Activated CD4-positive, alpha-beta T cell treated with anti-CD3 and anti-CD28 coated beads for 36 hours (primary cell): Measurements from ENCODE around the gene E2F4. TPM values are rescaled to one million over a fixed set of nuclear protein-coding genes. Genes with fewer than 3 reads are reported as not detected.

ENCODE experiments used
- ATAC-seq: fragments of 200-7000 bp; cut with Tn5 transposase; one replicate; pipeline ENCODE4 v1.10.0; 2021; ENCODE audit warnings: mild to moderate bottlenecking, moderate library complexity
- CTCF ChIA-PET: fragments of 350-600 bp; sonication (Branson Sonifier 250); formaldehyde crosslinking; loops from one replicate; lab custom pipeline; 2021; ENCODE audit warnings: antibody characterized with exemption; lab: Charles Lee
- POLR2A ChIA-PET: fragments of 350-600 bp; sonication (Branson Sonifier 250); formaldehyde crosslinking; loops from one replicate; lab custom pipeline; 2021; ENCODE audit warnings: antibody characterized with exemption, inconsistent platforms; lab: Charles Lee
- DNase-seq: peaks from one replicate; pipeline ENCODE4 v3.0.0-alpha.2; 2020
- H3K27ac Mint-ChIP-seq: one replicate; pipeline ENCODE4 v1.8.0; 2021; ENCODE audit warnings: mixed read lengths
- H3K27me3 Mint-ChIP-seq: one replicate; pipeline ENCODE4 v1.8.0; 2021; ENCODE audit warnings: mixed read lengths
- H3K36me3 Mint-ChIP-seq: one replicate; pipeline ENCODE4 v1.8.0; 2021; ENCODE audit warnings: low read depth, mixed read lengths
- H3K4me1 Mint-ChIP-seq: one replicate; pipeline ENCODE4 v1.8.0; 2021; ENCODE audit warnings: mixed read lengths
- H3K4me3 Mint-ChIP-seq: one replicate; pipeline ENCODE4 v1.8.0; 2021; ENCODE audit warnings: mild to moderate bottlenecking, moderate library complexity, mixed read lengths
- H3K9me3 Mint-ChIP-seq: one replicate; pipeline ENCODE4 v1.8.0; 2021; ENCODE audit warnings: low read depth, mixed read lengths
- intact Hi-C, 2 experiments: fragments of 100-400 bp; cut with DNase I in 1 of 2; cut with micrococcal nuclease in 1 of 2; formaldehyde crosslinking; loops; one replicate each; pipeline versions ENCODE4 v1.14.2 to v1.15.1; 2022 to 2024; cut with DNase I, micrococcal nuclease
- total RNA-seq, 2 experiments: library from RNA; stranded (reverse); gene quantifications; one replicate each; pipeline ENCODE4 v1.2.3, GENCODE V29; 2021

E2F4 gene
- total RNA-seq, 2 experiments from 2014 or later, result 91.4 to 110 TPM

DNA sequence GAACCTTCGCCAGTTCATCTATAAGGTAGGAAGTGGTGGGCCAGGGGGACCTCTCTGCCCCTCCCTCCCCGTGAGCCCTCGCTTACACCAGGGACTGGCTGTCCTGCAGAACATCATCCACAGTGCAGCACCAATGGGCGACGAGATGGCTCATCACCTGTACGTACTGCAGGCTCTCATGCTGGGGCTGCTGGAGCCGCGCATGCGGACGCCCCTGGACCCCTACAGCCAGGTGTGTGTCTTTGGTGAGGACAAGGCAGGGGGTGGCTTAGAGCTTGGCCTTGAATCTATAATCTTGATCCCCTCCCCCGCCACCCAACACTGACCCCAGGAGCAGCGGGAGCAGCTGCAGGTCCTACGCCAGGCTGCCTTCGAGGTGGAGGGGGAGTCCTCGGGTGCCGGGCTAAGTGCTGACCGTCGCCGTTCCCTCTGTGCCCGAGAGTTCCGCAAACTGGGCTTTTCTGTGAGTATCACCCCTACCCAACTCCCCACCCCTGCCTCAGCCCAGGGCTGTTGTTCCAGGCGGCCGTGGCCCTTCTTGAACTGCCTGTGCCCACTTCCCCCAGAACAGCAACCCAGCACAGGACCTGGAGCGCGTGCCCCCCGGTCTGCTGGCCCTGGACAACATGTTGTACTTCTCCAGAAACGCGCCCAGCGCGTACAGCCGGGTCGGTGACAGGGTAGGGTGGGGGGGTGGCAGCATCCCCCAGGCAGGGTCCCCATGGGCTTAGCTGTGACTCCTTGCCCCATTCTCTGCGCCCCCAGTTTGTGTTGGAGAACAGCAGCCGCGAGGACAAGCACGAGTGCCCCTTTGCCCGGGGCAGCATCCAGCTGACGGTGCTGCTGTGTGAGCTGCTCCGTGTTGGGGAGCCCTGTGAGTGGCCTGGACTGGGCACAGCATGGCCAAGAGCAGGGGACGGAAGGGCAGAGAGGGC lies 9.7 kb downstream of the E2F4 start:
- ATAC-seq (no peak), DNase-seq (no peak)
- CTCF ChIA-PET, result no interaction called here
- Mint-ChIP-seq H3K36me3 (peaks cover 30% of the 10 kb centered on the region), H3K27me3 (no peaks in the 10 kb centered on the region), H3K4me1 (peaks cover 2% of the 10 kb centered on the region), H3K4me3 (no peak overlapping the region), H3K27ac (no peak overlapping the region), H3K9me3 (no peaks in the 10 kb centered on the region)
- POLR2A ChIA-PET, result no interaction called here
- intact Hi-C loops, result no loop called here

DNA sequence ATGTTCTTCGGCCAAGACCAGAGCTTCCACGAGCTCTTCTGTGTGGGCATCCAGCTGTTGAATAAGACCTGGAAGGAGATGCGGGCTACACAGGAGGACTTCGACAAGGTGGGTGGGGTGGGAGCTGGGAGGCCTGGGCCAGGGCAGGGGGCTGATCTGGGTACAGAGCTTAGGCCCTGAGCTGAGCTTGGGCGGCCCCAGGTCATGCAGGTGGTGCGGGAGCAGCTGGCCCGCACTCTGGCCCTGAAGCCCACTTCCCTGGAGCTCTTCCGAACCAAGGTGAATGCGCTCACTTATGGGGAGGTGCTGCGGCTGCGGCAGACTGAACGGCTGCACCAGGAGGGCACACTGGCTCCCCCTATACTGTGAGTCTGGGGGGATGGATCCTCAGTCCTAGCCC lies 10.5 kb downstream of the E2F4 start:
- POLR2A ChIA-PET, result no interaction called here

GRCh38 chr16:67202956-67203493 lies 11.1 kb downstream of the E2F4 start:
- DNase-seq, result no peak
- no peak overlapping the region for H3K27ac Mint-ChIP-seq
- POLR2A ChIA-PET, result no interaction called here
- ATAC-seq, result no peak
- intact Hi-C loops, result no loop called here
- H3K4me1 Mint-ChIP-seq, result no peaks in the 10 kb centered on the region
- H3K4me3 Mint-ChIP-seq, result no peak overlapping the region
- CTCF ChIA-PET, result interaction anchor here (0.6 kb wide), 1 partner anchor 247 kb away, joined by 3 read pairs; no protein-coding TSS in a partner anchor
- no peaks in the 10 kb centered on the region for H3K9me3 Mint-ChIP-seq
- peaks cover 21% of the 10 kb centered on the region for H3K36me3 Mint-ChIP-seq
- H3K27me3 Mint-ChIP-seq, result no peaks in the 10 kb centered on the region

More for the DNA sequence above, 10.5 kb downstream of the E2F4 start:
- CTCF ChIA-PET, result interaction anchor here (0.6 kb wide), 1 partner anchor 246 kb away, joined by 3 read pairs; no protein-coding TSS in a partner anchor
- H3K4me1 Mint-ChIP-seq, result no peaks in the 10 kb centered on the region
- peaks cover 26% of the 10 kb centered on the region for H3K36me3 Mint-ChIP-seq
- H3K27me3 Mint-ChIP-seq, result no peaks in the 10 kb centered on the region
- intact Hi-C loops, result no loop called here
- DNase-seq (no peak), ATAC-seq (no peak)
- H3K27ac Mint-ChIP-seq, result no peak overlapping the region
- no peak overlapping the region for H3K4me3 Mint-ChIP-seq
- no peaks in the 10 kb centered on the region for H3K9me3 Mint-ChIP-seq

DNA sequence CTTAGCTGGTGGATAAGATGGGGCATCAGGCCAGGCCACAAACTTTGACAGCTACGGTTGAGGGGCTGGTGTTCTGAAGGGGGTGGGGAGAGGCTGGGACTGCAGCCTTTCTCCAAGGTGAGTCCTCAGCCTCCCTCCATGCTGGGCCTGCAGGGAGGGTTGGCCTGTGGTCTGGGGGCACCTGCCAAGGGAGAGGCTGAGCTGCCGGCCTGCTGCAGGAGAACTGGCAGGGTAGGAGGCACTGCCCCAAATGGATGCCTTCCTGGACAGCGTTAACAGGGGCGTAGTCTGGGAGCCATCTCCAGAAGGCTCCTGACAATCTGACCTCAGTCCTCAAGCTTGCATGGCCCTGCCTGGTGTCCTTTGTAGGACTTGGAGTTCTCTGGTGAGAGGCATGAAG lies 12.1 kb downstream of the E2F4 start:
- no peak for ATAC-seq
- intact Hi-C loops, result no loop called here
- H3K36me3 Mint-ChIP-seq, result peaks cover 15% of the 10 kb centered on the region
- no peak overlapping the region for H3K27ac Mint-ChIP-seq
- POLR2A ChIA-PET, result no interaction called here
- no peak for DNase-seq
- CTCF ChIA-PET, result interaction anchor here (0.6 kb wide), 1 partner anchor 9 kb away, joined by 3 read pairs; no protein-coding TSS in a partner anchor
- no peaks in the 10 kb centered on the region for H3K9me3 Mint-ChIP-seq
- no peaks in the 10 kb centered on the region for H3K27me3 Mint-ChIP-seq
- no peaks in the 10 kb centered on the region for H3K4me1 Mint-ChIP-seq
- no peak overlapping the region for H3K4me3 Mint-ChIP-seq

DNA sequence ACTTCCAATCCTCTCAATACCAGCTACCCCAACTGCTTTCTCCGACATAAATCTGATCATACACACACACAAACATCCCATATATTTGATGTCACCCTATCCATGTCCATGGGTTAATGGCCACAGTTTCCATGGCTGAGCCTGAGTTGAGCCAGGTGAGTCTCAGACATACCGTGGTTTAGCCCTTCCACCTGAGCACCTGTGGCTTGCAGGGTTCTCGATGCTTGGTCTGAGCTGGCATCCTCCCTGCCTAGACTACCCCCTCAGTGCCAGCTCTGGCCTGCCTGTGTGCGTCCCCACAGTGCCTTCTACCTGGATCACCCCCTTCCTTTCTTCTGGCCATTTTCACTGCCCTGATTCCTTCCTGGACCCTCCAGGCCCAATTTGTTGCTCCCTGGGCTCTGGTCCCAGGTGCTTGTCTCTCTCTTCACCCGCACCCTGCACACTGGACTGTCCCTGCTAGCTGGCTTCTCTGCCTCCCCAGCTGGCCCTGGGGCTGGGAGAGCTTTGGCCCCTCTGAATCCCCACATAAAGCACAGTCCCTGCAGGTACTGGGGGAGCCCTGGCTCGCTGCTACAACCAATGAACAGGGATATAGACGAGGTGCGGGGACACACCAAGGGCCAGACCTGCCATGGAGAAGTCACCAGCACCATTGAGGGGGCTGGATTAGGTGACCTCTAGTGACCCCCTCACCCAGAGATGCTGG lies 14.3 kb downstream of the E2F4 start:
- CTCF ChIA-PET, result interaction anchor here (1.0 to 1.3 kb wide), 2 partner anchors 9 to 30 kb away, joined by 4 to 7 read pairs; no protein-coding TSS in a partner anchor
- DNase-seq (no peak), ATAC-seq (no peak)
- no peak overlapping the region for H3K4me3 Mint-ChIP-seq
- no peaks in the 10 kb centered on the region for H3K4me1 Mint-ChIP-seq
- POLR2A ChIA-PET, result no interaction called here
- intact Hi-C loops, result no loop called here
- H3K27ac Mint-ChIP-seq, result peak overlapping the region; percentile 44
- H3K9me3 Mint-ChIP-seq, result no peaks in the 10 kb centered on the region
- peaks cover 12% of the 10 kb centered on the region for H3K36me3 Mint-ChIP-seq
- H3K27me3 Mint-ChIP-seq, result no peaks in the 10 kb centered on the region

DNA sequence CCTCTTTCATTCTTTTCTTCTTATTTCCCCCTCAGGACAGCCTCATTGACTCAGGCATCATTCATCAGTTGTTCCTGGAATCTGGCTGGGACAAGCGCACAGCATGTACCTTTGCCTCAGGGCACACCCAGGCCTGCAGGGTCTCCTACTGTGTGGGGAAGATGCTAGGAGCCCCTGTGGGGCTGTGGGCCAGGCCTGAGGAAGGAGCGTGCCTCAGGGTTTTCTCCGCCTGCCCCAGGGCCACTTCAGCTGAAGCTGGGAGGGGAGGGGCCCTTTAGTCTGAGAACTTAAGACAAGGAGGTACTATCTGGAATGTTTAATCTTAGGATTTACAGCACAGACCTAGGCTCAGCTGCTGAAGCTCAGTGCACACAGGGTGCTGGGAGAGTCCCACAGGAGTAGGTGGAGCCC lies 14.9 kb downstream of the E2F4 start:
- ATAC-seq (no peak), DNase-seq (no peak)
- Mint-ChIP-seq H3K36me3 (peaks cover 11% of the 10 kb centered on the region), H3K4me3 (no peak overlapping the region), H3K9me3 (no peaks in the 10 kb centered on the region), H3K27ac (peak overlapping the region; percentile 27), H3K4me1 (no peaks in the 10 kb centered on the region), H3K27me3 (no peaks in the 10 kb centered on the region)
- ChIA-PET CTCF (interaction anchor here (1.0 to 1.3 kb wide), 2 partner anchors 9 to 30 kb away, joined by 4 to 7 read pairs; no protein-coding TSS in a partner anchor), POLR2A (no interaction called here)
- intact Hi-C loops, result no loop called here

- intact Hi-C loops, result no loop called here
- Mint-ChIP-seq H3K9me3 (no peaks in the 10 kb centered on the region), H3K27me3 (no peaks in the 10 kb centered on the region), H3K4me1 (no peaks in the 10 kb centered on the region), H3K27ac (no peak overlapping the region), H3K4me3 (no peak overlapping the region), H3K36me3 (peaks cover 8% of the 10 kb centered on the region)
- ChIA-PET POLR2A (no interaction called here), CTCF (interaction anchor here (1.1 to 1.3 kb wide), 2 partner anchors 10 kb away, joined by 4 to 7 read pairs; no protein-coding TSS in a partner anchor)
- ATAC-seq, result no peak
- no peak for DNase-seq
These were observed 15.5 kb downstream of the E2F4 start for GRCh38 chr16:67207249-67208091.

DNA sequence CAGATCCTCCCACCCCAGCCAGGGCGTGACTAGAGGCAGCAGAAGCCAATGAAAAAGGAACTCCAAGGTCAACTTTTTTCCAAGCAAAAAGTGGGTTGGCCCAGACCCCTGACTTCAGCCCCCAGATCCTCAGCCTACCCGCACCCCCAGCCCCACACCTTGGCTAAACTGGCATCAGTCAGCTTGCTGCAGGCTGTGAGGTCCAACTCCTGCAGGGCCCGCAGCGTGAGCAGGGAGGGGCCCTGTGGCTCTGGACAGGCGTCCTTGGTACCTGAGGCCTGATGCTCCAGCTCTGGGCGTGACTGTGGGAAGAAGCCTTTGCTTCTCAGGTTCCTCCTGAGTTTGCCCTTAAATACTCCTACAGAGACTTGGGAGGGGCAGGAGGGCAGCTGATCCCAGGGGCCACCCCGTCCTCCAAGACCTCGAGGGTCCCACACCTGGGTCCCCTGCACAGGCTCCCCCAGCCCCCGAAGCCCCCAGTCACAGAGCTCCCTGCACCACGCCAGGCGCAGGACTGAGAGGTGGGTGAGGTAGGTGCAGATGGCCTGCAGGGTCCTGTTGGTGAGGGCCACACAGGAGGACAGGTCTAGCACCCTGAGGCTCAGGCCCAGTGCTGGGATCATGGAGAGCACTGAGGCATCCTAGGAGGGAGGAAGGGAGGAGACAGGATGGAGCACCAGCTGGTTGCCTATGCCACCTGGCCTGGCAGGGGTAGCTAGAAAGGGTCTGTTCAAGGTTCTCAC lies 16.4 kb downstream of the E2F4 start:
- DNase-seq, result no peak
- ATAC-seq, result peak; percentile 11
- no peaks in the 10 kb centered on the region for H3K9me3 Mint-ChIP-seq
- CTCF ChIA-PET, result interaction anchor here (0.6 to 1.1 kb wide), 3 partner anchors 10 to 35 kb away, joined by 3 to 4 read pairs (median 3); no protein-coding TSS in a partner anchor
- POLR2A ChIA-PET, result no interaction called here
- H3K4me3 Mint-ChIP-seq, result no peak overlapping the region
- H3K27me3 Mint-ChIP-seq, result no peaks in the 10 kb centered on the region
- intact Hi-C loops, result no loop called here
- no peak overlapping the region for H3K27ac Mint-ChIP-seq
- peaks cover 7% of the 10 kb centered on the region for H3K36me3 Mint-ChIP-seq
- no peaks in the 10 kb centered on the region for H3K4me1 Mint-ChIP-seq

GRCh38 chr16:67209565-67209964 lies 17.6 kb downstream of the E2F4 start:
- Mint-ChIP-seq H3K9me3 (no peaks in the 10 kb centered on the region), H3K4me1 (no peaks in the 10 kb centered on the region), H3K4me3 (no peak overlapping the region), H3K27me3 (no peaks in the 10 kb centered on the region), H3K27ac (no peak overlapping the region), H3K36me3 (peaks cover 4% of the 10 kb centered on the region)
- ATAC-seq (no peak), DNase-seq (no peak)
- POLR2A ChIA-PET, result no interaction called here
- intact Hi-C loops, result no loop called here
- CTCF ChIA-PET, result no interaction called here
